Measurements from ENCODE around the gene NMNAT3.

DNA sequence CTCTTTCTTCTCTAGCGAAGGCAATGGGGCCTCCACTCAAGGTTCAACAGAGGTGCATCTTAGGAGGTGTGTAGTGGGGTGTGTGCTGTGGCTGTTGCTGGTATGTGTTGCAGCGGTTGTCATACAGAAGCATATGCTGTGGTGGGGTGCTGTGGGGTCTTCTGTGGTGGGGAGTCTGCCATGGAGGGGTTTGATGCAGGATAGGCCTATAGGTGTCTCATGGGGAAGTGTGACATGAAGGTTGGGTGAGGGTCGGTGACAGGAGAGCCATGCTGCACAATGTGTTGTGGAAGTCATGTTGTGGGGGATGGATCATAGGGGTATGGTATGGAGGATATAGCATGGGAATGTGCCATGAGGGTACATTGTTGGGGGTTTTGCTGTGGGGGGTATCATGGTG lies 20.3 kb downstream of the NMNAT3 start:
- TF ChIP-seq EP300 (IDR thresholded peaks at IDR 0.05) (no peak), POLR2A (IDR thresholded peaks at IDR 0.05) (no peak)
